ENCODE measurements around the gene IRX4. TPM values are rescaled to one million over a fixed set of nuclear protein-coding genes. Genes with fewer than 3 reads are reported as not detected.
A peak's percentile ranks its signal among the peaks of the same experiment; 100 is the strongest.

IRX4 gene
- total RNA-seq: 19.6 TPM
- long read RNA-seq, transcript IRX4-207 (7 exons, 2,403 nt): minor isoform, 24 of 159 reads
- long read RNA-seq, transcript IRX4-208 (7 exons, 2,398 nt): minor isoform, 14 of 159 reads
- long read RNA-seq, transcript IRX4-206 (6 exons, 2,391 nt): minor isoform, 22 of 159 reads
- long read RNA-seq, transcript IRX4-202 (6 exons, 2,538 nt): major isoform, 31 of 159 reads
- long read RNA-seq, partial matches to known transcripts: 6 of 159 reads
- long read RNA-seq, other reads (novel, unspliced or antisense): 59 of 159 reads

- intact Hi-C loops (cut with micrococcal nuclease): loop anchor here (5.0 kb wide), 1 partner anchor 65 kb away; no protein-coding TSS in a partner anchor
- DNase-seq (peak; percentile 35), ATAC-seq (peak; percentile 44)
Measured at GRCh38 chr5:1882337-1883119, at the start of gene IRX4. TSS of gene IRX4 (minus strand) at chr5:1882925. CDS start at chr5:1882647, 278 bp downstream.

- intact Hi-C loops (cut with micrococcal nuclease): no loop called here
- peak; percentile 80 for DNase-seq
- ATAC-seq: peak; percentile 94
Measured at GRCh38 chr5:1931604-1932231, 49.0 kb upstream of the IRX4 start.

DNA sequence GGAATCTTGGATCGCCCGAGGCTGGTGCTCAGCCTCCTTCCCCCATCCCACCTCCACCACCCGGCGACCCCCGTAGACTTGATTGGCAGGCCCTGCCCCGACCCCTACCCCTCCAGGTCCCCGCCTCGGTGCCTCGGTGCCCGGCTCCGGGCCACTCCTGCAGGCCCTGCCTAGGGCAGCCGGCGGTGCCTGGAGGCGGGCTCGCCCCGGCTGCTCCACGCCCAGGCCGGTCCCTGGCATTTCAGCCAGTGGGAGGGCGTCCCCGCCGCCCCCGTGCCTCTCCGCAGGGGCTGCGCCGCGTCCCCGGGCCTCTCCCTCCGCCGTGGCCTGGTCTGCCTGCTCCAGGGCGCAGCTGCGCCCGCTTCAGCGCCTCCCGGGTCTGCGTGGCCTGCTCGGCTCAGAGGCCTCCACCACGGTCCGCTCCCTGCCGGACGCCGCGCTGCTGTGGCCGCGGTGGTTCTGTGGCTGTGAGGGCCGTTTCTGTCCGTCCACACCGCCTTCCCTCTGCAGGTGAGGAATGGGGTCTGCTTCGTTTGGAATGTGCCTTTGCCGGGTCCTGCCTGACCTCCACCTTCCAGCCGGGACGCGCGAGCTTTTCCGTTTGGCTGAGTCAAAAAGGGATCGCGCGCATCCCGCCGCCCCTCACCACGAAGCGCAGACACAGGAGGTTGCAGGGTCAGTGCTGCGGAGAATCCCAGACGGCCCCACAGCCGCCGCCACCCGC lies 48.3 kb upstream of the IRX4 start:
- DNase-seq (peak; percentile 75), ATAC-seq (peak; percentile 88)
- intact Hi-C loops (cut with micrococcal nuclease): no loop called here

DNA sequence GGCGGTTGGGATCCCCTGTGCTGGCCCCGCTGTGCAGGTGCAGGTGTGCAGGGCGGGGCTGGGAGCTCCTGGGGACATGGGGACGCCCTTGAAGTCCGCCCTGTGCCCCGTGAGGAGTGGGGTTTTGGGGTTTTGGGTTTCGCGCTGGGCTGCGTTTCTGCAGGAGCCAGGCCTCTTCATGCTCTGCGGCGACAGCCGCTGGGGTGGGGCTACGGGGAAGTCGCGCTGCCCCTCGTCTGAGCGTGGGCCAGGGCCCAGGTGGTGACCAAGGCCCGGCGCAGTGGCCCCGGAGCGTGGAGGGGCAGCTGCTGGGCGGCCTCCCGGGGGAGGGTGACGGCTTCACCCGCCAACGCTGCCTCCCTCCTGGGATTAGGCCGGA lies 47.8 kb upstream of the IRX4 start:
- DNase-seq (peak; percentile 49), ATAC-seq (peak; percentile 61)

DNA sequence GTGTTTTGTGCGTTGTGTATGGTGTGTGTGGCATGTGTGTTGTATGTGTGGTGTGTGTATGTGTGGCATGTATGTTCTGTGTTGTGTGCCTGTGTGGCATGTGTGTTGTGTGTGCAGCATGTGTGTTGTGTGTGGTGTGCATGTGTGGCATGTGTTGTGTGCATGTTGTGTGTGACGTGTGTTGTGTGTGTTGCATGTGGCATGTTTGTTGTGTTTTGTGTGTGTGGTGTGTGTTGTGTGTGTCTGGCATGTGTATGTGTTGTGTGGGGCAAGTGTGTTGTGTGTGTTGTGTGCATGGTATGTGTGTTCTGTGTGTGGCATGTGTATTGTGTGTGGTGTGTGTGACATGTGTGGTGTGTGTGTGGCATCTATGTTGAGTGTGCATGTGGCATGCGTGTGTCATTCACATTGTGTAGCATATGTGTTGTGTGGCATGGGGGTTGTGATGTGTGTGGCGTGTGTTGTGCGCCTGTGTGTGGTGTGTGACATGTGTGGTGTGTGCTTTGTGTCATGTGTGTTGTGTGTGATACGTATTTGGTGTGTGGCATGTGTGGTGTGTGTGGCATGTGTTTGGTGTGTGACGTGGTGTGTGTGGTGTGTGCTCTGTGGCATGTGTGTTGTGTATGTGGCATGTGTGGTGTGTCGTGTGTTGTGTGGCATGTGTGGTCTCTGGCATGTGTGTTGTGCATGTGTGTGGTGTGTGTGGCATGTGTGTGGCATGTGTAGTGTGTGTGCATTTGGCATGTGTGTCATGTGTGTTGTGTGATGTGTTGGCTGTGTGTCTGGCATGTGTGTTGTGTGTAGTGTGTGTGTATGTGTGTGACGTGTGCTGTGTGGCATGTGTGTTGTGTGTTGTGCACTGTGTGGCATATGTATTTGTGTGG lies 46.6 kb upstream of the IRX4 start:
- intact Hi-C loops (cut with micrococcal nuclease): no loop called here
- DNase-seq (no peak), ATAC-seq (no peak)

More for the DNA sequence above, 47.8 kb upstream of the IRX4 start:
- intact Hi-C loops (cut with micrococcal nuclease): no loop called here

- intact Hi-C loops (cut with micrococcal nuclease): no loop called here
- ATAC-seq (no peak), DNase-seq (no peak)
Measured at GRCh38 chr5:1926471-1927341, 44.0 kb upstream of the IRX4 start.

DNA sequence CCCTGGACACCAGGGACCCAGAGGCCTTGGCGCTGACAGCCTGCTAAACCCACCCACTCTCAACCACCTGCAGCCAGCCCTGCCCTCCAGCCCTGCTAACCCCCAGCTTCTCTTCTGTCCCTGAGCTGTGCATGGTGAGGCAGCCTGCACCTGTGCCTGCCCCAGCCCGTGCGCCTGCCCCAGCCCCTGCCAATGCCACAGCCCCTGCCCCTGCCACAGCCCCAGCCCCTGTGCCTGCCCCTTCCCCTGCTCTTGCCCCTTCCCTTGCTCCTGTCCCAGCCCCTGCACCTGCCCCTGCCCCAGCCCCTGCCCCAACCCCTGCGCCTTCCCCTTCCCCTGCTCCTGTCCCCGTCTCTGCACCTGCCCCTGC lies 43.3 kb upstream of the IRX4 start:
- ATAC-seq: no peak
- intact Hi-C loops (cut with micrococcal nuclease): no loop called here
- no peak for DNase-seq

GRCh38 chr5:1925111-1926070 lies 42.7 kb upstream of the IRX4 start:
- DNase-seq (no peak), ATAC-seq (no peak)
- intact Hi-C loops (cut with micrococcal nuclease): no loop called here

DNA sequence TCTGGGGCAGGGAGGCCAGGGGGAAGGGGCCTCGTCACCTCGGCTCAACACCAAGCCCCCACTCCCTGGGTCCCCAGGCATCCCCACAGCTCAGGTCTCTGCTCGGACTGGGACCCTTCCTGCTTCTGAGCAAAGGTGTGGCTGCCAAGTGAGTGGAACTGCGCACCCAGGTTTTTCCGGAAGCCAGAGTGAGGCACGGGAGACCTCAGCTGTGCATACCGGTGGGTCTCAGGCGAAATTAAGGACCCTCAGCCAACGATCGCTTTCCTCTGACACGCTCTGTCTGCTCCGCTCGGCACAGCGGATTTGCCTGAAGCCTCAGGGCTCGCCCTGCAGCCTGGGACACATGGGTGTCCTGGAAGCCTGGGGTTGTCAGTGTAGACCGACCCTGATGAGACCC lies 41.0 kb upstream of the IRX4 start:
- DNase-seq (no peak), ATAC-seq (no peak)
- intact Hi-C loops (cut with micrococcal nuclease): no loop called here

GRCh38 chr5:1923341-1923740 lies 40.6 kb upstream of the IRX4 start:
- ATAC-seq (no peak), DNase-seq (no peak)
- intact Hi-C loops (cut with micrococcal nuclease): no loop called here

DNA sequence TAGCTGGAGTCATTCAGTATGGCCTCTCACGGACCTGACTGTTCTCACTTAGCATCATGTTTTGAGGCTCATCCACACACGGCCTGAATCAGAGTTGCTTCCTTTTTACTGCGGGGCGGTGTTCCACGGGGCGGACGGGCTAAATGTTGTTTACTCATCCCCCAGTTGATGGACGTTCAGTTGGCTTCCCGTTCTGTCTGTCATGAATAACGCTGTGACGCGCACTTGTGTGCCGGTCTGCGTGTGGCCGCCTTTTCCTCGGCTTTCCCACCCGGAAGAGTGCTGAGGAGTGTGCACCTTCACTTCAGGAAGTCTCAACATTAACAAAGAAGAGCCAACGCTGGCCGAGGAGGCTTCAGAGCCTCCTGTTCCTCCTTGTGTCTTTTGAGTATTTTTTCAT lies 39.0 kb upstream of the IRX4 start:
- ATAC-seq (no peak), DNase-seq (no peak)
- intact Hi-C loops (cut with micrococcal nuclease): no loop called here

DNA sequence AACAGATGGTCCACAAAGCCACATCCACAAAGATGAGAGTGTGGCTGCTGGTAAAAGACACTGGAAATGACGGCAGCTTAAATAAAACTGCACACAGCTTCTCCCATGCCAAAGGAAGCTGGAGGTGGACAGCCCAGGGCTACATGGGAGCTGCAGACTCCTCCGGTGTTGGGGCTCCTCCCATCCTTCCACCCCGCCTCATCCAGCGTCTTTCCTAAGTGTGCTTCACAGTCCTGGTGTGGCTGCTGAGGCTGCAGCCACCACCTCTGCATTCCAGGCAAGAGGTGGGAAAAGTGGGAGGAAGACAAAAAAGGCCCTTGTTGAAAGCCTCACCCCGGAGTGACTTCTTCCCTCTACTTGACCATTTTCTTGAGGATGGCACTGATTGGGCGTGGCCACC lies 37.0 kb upstream of the IRX4 start:
- ATAC-seq (no peak), DNase-seq (no peak)
- intact Hi-C loops (cut with micrococcal nuclease): no loop called here

GRCh38 chr5:1919209-1919566 lies 36.5 kb upstream of the IRX4 start:
- ATAC-seq (no peak), DNase-seq (no peak)
- intact Hi-C loops (cut with micrococcal nuclease): no loop called here

GRCh38 chr5:1918488-1919208 lies 35.9 kb upstream of the IRX4 start:
- DNase-seq: no peak
- intact Hi-C loops (cut with micrococcal nuclease): no loop called here
- no peak for ATAC-seq

DNA sequence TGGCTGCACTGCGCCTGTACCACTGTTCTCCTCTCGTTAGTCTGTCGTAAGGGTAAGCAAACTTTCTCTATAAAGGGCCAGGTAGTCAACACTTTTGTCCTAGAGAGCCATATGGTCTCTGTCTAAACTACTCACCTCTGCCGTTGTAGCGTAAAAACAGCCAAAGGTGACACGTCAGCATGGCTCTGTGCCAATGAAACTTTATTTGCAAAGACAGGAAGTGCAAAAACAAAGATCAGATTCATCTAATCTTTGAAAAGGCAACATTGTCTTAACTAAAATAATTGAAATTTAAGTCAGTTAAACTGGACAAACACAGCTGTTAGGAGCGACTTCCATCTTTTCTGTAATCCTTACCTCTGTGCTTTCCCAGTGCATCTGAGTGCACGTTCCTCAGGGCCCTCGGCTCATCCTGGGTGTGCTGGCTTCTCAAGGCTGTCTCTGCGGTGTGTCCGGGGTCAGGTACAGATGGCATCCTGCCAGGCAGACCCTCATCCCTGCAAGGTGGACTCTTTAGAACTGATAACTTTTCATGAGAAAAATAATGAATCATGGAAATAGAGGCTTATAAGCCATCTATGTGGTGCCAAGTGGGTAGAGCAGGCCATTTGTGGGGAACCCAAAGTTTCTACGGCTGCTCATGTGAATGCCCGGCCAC lies 35.2 kb upstream of the IRX4 start:
- no peak for DNase-seq
- intact Hi-C loops (cut with micrococcal nuclease): no loop called here
- no peak for ATAC-seq

Measured in left ventricle myocardium superior (tissue), 1 donor.